Epithelial cell of prostate (primary cell): Measurements from ENCODE around the gene FAF1.
"Not testable (repeated sequence)": the region's sequence is repeated elsewhere in the genome, so short reads cannot be mapped to it uniquely, and the experiment has no call there.

ENCODE experiments used
- DNase-seq: peaks from one replicate; pipeline ENCODE4 v3.0.0-alpha.2; 2011; ENCODE audit warnings: low read depth, low spot score
- H3K27ac ChIP-seq: fragments of 450-650 bp; 2 replicates; pipeline ENCODE4 v1.5.1; 2017; ENCODE audit warnings: mild to moderate bottlenecking

The FAF1 gene

GRCh38 chr1:50527987-50528320 is 432.1 kb downstream of the FAF1 start:
- H3K27ac ChIP-seq, DNase-seq: not testable (repeated sequence)

GRCh38 chr1:50527249-50527986 is 432.6 kb downstream of the FAF1 start:
- DNase-seq, result no peak
- no peak overlapping the region for H3K27ac ChIP-seq

- H3K27ac ChIP-seq, result no peak overlapping the region
- no peak for DNase-seq
Observed at GRCh38 chr1:50526431-50526830, 433.6 kb downstream of the FAF1 start.

GRCh38 chr1:50523548-50523947 is 436.5 kb downstream of the FAF1 start:
- DNase-seq, result no peak
- no peak overlapping the region for H3K27ac ChIP-seq

- H3K27ac ChIP-seq, result no peak overlapping the region
- no peak for DNase-seq
Observed at GRCh38 chr1:50522691-50523342, 437.2 kb downstream of the FAF1 start.

GRCh38 chr1:50521703-50522102 is 438.4 kb downstream of the FAF1 start:
- H3K27ac ChIP-seq, result no peak overlapping the region
- peak; percentile 0 for DNase-seq

- DNase-seq, result no peak
Observed at GRCh38 chr1:50517488-50517887, 442.6 kb downstream of the FAF1 start.

GRCh38 chr1:50516056-50516455 is 444.0 kb downstream of the FAF1 start:
- DNase-seq, result no peak
- no peak overlapping the region for H3K27ac ChIP-seq

More at GRCh38 chr1:50517488-50517887, 442.6 kb downstream of the FAF1 start:
- no peak overlapping the region for H3K27ac ChIP-seq

GRCh38 chr1:50508040-50508586 is 452.0 kb downstream of the FAF1 start:
- DNase-seq, result no peak
- no peak overlapping the region for H3K27ac ChIP-seq

GRCh38 chr1:50505427-50505826 is 454.6 kb downstream of the FAF1 start:
- DNase-seq, result no peak

GRCh38 chr1:50503515-50503914 is 456.6 kb downstream of the FAF1 start:
- no peak for DNase-seq
- no peak overlapping the region for H3K27ac ChIP-seq

More at GRCh38 chr1:50505427-50505826, 454.6 kb downstream of the FAF1 start:
- no peak overlapping the region for H3K27ac ChIP-seq

GRCh38 chr1:50502147-50502546 is 457.9 kb downstream of the FAF1 start:
- DNase-seq, result no peak

GRCh38 chr1:50497007-50497406 is 463.1 kb downstream of the FAF1 start:
- DNase-seq, result no peak
- no peak overlapping the region for H3K27ac ChIP-seq

More at GRCh38 chr1:50502147-50502546, 457.9 kb downstream of the FAF1 start:
- no peak overlapping the region for H3K27ac ChIP-seq

- no peak for DNase-seq
- H3K27ac ChIP-seq, result no peak overlapping the region
Observed at GRCh38 chr1:50493710-50494109, 466.4 kb downstream of the FAF1 start.

- H3K27ac ChIP-seq, result no peak overlapping the region
- no peak for DNase-seq
Observed at GRCh38 chr1:50492142-50492541, 467.9 kb downstream of the FAF1 start.

- DNase-seq, result no peak
- no peak overlapping the region for H3K27ac ChIP-seq
Observed at GRCh38 chr1:50491142-50491541, 468.9 kb downstream of the FAF1 start.

GRCh38 chr1:50490640-50491039 is 469.4 kb downstream of the FAF1 start:
- H3K27ac ChIP-seq, result no peak overlapping the region

GRCh38 chr1:50488876-50489275 is 471.2 kb downstream of the FAF1 start:
- no peak overlapping the region for H3K27ac ChIP-seq
- DNase-seq, result no peak

More at GRCh38 chr1:50490640-50491039, 469.4 kb downstream of the FAF1 start:
- DNase-seq, result no peak

- DNase-seq, result no peak
- H3K27ac ChIP-seq, result no peak overlapping the region
Observed at GRCh38 chr1:50488356-50488755, 471.7 kb downstream of the FAF1 start.

- DNase-seq, result no peak
- no peak overlapping the region for H3K27ac ChIP-seq
Observed at GRCh38 chr1:50487725-50488124, 472.3 kb downstream of the FAF1 start.

- no peak overlapping the region for H3K27ac ChIP-seq
- no peak for DNase-seq
Observed at GRCh38 chr1:50481142-50481736, 478.8 kb downstream of the FAF1 start.
